ENCODE results near the gene DIP2A. TPM values are rescaled to one million over a fixed set of nuclear protein-coding genes. Genes with fewer than 3 reads are reported as not detected.
A peak's percentile ranks its signal among the peaks of the same experiment; 100 is the strongest.

The DIP2A gene
- total RNA-seq, 2 donors from 2014 or later: 50.1 to 53.4 TPM

DNA sequence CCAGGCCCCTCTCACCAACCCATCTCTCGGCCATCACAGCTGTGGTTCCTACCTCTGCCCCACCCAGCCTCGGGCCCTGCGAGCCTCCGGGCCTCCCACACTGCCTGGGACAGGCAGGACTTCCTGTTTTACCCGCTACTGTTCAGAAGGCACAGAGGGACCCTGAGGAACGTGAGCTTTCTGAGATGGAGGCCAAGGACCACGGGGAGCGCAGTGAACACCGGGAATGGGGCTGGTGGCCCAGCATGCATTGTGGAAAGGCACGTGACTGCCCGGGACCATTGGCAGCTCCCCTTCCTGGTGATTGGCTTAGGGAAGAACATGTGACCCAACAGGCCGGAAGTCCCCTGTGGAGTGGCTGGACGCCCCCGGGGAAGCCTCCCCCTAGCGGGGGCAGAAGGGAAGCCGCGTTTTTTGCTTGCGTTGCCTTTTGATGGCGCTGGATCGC, 139.2 kb downstream of the DIP2A start:
- no peak overlapping the region for H3K4me3 Mint-ChIP-seq
- peaks cover 0 to 7% of the 10 kb centered on the region in 2 donors for H3K9me3 Mint-ChIP-seq
- peaks cover 3 to 5% of the 10 kb centered on the region in 2 donors for H3K36me3 Mint-ChIP-seq (ENCODE audit: insufficient read depth in 2 of 2)
- no peak overlapping the region for H3K27ac Mint-ChIP-seq
- no peak for DNase-seq
- ATAC-seq (replicated peaks in 1 of 2): no peak
- no peaks in the 10 kb centered on the region for H3K4me1 Mint-ChIP-seq (ENCODE audit: low read depth)
- no peaks in the 10 kb centered on the region for H3K27me3 Mint-ChIP-seq (ENCODE audit: low read depth)

DNA sequence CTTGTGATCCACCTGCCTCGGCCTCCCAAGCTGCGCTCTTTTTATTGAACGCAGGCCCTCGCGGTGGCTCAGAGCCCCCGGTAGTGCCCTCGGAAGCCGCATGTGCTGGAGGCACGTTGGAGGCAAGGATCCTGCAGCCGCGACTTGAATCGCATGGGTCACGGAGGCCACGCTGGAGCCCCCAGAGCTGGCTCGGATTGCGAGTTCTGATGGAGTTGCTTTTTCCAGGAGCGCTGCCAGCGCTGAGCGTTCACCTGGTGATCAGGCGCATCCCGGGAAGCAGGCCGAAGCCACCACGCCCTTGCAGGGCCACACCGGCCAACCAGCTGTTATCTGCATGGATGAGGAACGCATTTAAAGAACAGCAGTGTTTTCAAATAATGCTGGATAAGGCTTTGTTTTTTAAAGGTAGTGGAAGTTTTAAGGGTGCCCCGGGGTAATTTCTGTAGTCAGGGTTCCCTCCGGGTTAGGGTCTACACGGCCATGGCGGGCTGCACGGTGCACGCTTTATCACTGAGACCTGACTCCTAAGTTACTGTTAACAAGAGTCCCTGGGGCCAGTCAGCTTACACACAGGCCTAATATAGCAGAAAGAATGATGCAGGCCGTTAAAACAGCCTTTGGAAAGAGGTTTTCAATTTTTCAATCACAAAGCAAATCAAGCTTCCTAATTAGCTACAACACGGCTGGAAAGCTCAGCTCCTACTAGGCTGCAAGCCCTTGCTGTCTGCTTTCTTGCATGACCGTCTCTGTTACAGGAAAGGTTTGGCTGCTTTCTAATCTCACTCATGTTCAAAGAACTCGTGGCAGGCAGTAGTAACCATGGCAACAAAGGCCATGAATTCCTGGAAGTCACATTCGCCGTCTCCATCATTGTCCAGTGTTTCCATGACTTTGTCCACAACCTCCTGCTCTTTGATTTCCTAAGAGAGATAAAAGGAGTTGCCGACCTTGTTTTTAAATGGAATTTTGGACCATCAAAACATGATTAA, 140.2 kb downstream of the DIP2A start:
- ATAC-seq (replicated peaks in 1 of 2) (no peak), DNase-seq (no peak)

DNA sequence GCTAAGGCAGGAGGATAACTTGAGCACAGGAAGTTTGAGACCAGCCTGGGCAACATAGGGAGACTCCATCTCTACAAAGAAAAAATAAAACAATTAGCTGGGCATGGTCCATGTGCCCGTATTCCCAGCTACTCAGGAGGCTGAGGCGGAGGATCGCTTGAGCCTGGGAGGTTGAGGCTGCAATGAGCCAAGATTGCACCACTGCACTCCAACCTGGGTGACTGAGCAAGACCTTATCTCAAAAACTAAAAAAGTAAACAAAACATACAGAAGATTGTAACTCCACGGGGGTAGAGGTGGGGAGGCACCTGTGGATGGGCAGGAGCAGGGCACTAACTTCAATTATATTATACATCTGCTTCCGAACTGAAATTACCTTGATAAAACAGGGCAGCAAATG, 141.6 kb downstream of the DIP2A start:
- no peak overlapping the region for H3K27ac Mint-ChIP-seq
- H3K36me3 Mint-ChIP-seq (ENCODE audit: insufficient read depth in 2 of 2): no peaks in the 10 kb centered on the region
- H3K4me3 Mint-ChIP-seq: no peak overlapping the region
- H3K4me1 Mint-ChIP-seq (ENCODE audit: low read depth): peaks cover 7% of the 10 kb centered on the region
- no peak for ATAC-seq (replicated peaks in 1 of 2)
- no peaks in the 10 kb centered on the region for H3K9me3 Mint-ChIP-seq
- DNase-seq: no peak
- no peaks in the 10 kb centered on the region for H3K27me3 Mint-ChIP-seq (ENCODE audit: low read depth)

More for the DNA sequence above, 140.2 kb downstream of the DIP2A start:
- Mint-ChIP-seq H3K4me1 (ENCODE audit: low read depth) (no peaks in the 10 kb centered on the region), H3K9me3 (no peaks in the 10 kb centered on the region), H3K4me3 (no peak overlapping the region), H3K36me3 (ENCODE audit: insufficient read depth in 2 of 2) (peaks cover 3% of the 10 kb centered on the region in 2 donors), H3K27ac (no peak overlapping the region), H3K27me3 (ENCODE audit: low read depth) (no peaks in the 10 kb centered on the region)

DNA sequence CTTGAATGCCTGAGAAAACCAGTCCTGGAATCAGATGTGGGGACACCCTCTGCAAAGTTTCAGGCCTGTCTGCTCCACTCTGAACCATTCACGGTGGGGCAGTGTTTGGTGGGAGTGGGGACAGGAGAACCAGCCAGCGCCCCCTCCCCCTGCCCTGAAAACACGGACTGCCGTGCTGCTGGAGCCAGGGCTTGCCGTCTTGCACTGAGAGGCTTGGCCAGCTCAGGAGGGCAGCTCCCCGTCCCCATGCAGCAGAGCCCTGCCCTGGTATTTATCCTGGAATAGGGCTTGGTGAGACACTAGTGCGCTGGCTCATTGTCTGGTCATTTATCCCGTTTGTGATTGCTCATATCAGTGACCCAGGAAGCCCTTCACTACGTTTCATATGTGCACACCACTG, 142.3 kb downstream of the DIP2A start:
- peaks cover 14% of the 10 kb centered on the region for H3K4me1 Mint-ChIP-seq (ENCODE audit: low read depth)
- no peaks in the 10 kb centered on the region for H3K27me3 Mint-ChIP-seq (ENCODE audit: low read depth)
- no peak overlapping the region for H3K4me3 Mint-ChIP-seq
- ATAC-seq (replicated peaks in 1 of 2) (no peak), DNase-seq (no peak)
- H3K9me3 Mint-ChIP-seq: no peaks in the 10 kb centered on the region
- H3K27ac Mint-ChIP-seq: no peak overlapping the region
- H3K36me3 Mint-ChIP-seq (ENCODE audit: insufficient read depth in 2 of 2): no peaks in the 10 kb centered on the region

DNA sequence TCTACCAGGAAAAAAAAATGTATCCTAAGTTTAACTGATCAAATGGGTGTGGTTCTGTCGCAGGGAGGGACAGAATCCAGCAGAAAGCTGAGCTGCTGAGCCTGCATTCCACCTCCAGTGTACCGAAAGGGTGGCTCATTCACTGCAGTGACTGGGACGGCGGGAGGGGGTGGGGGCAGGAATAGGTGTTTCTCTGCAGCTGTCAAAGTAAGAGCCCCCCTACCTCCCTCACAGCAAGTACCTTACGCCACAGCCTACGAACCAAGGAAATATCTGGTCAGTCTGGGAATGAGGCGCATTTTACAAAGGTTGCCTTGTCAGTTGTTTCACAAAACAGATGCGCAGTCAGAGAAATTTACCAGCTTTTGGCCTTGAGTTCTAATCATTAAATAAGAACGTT, 144.5 kb downstream of the DIP2A start:
- Mint-ChIP-seq H3K27me3 (ENCODE audit: low read depth) (no peaks in the 10 kb centered on the region), H3K36me3 (ENCODE audit: insufficient read depth in 2 of 2) (no peaks in the 10 kb centered on the region), H3K9me3 (no peaks in the 10 kb centered on the region), H3K4me3 (no peak overlapping the region), H3K4me1 (ENCODE audit: low read depth) (peaks cover 29% of the 10 kb centered on the region), H3K27ac (no peak overlapping the region)
- ATAC-seq (replicated peaks in 1 of 2) (no peak), DNase-seq (no peak)

DNA sequence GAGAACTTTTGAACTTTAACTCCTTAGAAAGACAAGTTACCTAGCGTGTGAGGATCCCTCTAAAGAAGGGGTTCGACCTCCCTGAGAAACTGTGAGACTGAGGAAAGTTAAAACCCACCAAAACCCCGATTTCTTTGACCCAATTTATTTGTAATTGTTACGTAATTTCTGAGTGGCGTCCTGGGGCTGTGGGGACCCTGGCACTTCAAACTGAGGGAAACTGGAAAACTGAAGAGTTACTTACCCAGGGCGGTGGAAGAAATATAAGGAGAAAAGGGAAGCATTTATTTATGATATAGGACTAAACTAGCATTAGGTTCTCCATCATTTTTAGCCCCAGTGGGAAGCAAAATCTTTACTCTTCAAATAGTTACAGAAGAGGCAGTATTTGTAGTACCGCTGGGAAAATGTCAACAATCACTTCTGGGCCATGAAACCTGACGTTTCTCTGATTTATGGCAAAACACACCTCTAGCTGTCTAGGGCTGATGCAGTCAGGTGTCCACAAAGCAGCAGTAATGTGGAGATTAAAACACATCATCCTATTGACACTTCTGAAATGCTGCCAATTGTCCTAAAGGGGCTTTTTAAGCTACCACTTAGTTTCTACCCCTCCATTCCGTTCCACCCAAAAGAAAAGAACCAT, 145.8 kb downstream of the DIP2A start:
- no peak for ATAC-seq (replicated peaks in 1 of 2)
- no peak overlapping the region for H3K27ac Mint-ChIP-seq
- no peak for DNase-seq
- H3K9me3 Mint-ChIP-seq: no peaks in the 10 kb centered on the region
- no peaks in the 10 kb centered on the region for H3K27me3 Mint-ChIP-seq (ENCODE audit: low read depth)
- peak overlapping the region; percentile 4 to 66 for H3K4me3 Mint-ChIP-seq
- H3K36me3 Mint-ChIP-seq (ENCODE audit: insufficient read depth in 2 of 2): no peaks in the 10 kb centered on the region
- peaks cover 33% of the 10 kb centered on the region for H3K4me1 Mint-ChIP-seq (ENCODE audit: low read depth)

DNA sequence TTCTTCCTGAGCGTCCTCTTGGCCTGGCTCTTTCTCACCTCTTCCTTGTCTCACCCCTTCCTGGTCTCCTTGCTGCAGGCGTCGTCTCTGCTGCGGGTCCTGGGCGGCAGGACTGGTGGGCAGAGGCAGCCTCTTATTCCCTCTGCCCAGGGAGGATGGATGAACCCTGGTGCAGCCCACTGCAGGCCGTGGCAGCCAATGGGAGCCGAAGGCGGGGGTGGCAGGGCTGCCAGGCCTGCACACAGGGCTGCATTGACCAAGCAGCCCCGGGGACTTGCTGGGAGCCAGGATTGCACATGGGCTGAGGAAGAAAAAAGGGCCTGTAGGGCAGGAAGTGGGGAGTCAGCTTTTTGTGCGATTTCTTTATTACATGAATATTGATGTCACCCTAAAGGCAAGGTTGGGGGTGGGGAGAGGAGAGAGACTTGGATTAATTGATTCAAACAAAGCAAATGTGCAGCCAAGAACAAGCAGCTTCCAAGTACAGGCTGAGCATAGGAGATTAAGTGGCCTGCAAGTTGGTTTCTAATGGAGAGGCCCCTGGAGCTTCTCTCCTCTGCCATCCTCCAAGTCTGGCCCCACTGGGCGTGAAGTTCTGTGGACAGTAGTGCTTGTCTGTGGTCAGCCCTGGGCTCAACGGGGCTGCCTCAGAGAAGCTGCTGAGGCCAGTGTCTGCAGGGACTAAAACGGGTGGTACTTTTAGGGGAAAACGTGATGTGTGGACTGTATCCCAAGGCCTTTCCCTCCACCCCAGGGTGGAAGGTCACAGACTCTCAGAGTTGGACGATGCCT, 146.5 kb downstream of the DIP2A start, which contains the start of gene S100B:
S100B (minus strand) TSS at position 108 of the 792 bp plus-strand sequence. CDS start 2,667 bp downstream, outside the sequence.
- peak; percentile 24 to 29 for ATAC-seq (replicated peaks in 1 of 2)
- no peaks in the 10 kb centered on the region for H3K9me3 Mint-ChIP-seq
- H3K27ac Mint-ChIP-seq: peak within 1 kb of the TSS; percentile 48
- DNase-seq: no peak
- H3K4me3 Mint-ChIP-seq: peak within 1 kb of the TSS; percentile 44 to 66
- peaks cover 33% of the 10 kb centered on the region for H3K4me1 Mint-ChIP-seq (ENCODE audit: low read depth)
- H3K27me3 Mint-ChIP-seq (ENCODE audit: low read depth): no peaks in the 10 kb centered on the region
- H3K36me3 Mint-ChIP-seq (ENCODE audit: insufficient read depth in 2 of 2): no peaks in the 10 kb centered on the region

DNA sequence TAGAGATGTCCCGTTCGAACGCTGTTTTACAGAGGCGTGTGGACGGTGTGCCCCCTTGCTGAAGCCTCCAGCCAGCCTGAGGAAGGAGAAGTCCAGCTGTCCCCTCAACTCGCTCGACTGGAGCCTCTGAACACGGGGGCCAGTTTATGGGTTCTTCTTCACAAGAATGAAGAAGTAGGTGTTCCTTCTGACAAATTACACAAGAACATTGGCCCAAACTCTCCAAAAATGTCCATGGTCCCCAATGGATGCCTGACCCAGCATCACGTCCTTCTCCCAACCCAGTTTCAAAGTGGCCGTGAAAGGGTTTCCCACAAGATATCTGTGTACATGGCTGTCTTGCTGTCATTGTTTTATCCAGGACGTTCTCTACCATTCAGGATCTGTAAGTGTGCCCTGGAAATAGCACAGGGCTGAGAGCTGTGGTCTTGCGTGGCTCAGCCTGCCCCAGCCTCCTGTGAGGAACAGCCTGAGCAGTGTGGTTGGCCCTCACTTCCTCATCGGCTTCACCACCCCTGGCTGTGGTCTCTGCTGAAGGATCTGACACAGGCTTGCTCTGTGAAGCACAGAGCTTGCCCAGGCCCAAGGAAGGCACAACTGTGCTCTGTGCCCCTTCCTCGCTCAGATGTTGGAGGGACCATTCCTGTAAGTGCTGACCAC, 147.2 kb downstream of the DIP2A start:
- DNase-seq: peak; percentile 47 to 49
- H3K27me3 Mint-ChIP-seq (ENCODE audit: low read depth): no peaks in the 10 kb centered on the region
- peaks cover 0 to under 1% of the 10 kb centered on the region in 2 donors for H3K36me3 Mint-ChIP-seq (ENCODE audit: insufficient read depth in 2 of 2)
- H3K9me3 Mint-ChIP-seq: no peaks in the 10 kb centered on the region
- H3K27ac Mint-ChIP-seq: peak overlapping the region; percentile 45
- H3K4me1 Mint-ChIP-seq (ENCODE audit: low read depth): peaks cover 33% of the 10 kb centered on the region
- ATAC-seq (replicated peaks in 1 of 2): peak; percentile 92
- peak overlapping the region in 1 of 2 donors; percentile 44 for H3K4me3 Mint-ChIP-seq

DNA sequence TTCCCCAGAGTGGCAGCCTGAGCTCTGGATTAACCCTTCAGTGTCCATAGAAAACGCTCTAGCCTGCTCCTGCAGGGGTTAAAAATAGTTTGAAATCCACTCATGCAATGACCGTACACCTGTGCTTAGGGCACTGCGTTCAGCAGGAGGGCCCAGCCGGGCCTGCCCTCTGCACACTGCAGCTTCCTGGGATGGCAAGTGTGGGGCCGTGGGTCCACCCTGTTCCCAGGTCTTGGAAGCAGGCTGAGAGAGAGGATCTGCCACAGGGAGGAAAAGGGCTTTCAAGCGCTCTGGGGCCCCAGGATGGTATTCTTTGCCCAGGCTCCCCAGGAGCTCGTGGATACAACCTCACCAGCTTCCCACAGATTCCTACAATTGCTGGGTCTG, 147.7 kb downstream of the DIP2A start:
- Mint-ChIP-seq H3K4me3 (peak overlapping the region in 1 of 2 donors; percentile 22), H3K27me3 (ENCODE audit: low read depth) (no peaks in the 10 kb centered on the region), H3K4me1 (ENCODE audit: low read depth) (peaks cover 33% of the 10 kb centered on the region), H3K36me3 (ENCODE audit: insufficient read depth in 2 of 2) (peaks cover 0 to 1% of the 10 kb centered on the region in 2 donors), H3K9me3 (no peaks in the 10 kb centered on the region), H3K27ac (peak overlapping the region; percentile 45)
- ATAC-seq (replicated peaks in 1 of 2): peak; percentile 30 to 33
- no peak for DNase-seq

DNA sequence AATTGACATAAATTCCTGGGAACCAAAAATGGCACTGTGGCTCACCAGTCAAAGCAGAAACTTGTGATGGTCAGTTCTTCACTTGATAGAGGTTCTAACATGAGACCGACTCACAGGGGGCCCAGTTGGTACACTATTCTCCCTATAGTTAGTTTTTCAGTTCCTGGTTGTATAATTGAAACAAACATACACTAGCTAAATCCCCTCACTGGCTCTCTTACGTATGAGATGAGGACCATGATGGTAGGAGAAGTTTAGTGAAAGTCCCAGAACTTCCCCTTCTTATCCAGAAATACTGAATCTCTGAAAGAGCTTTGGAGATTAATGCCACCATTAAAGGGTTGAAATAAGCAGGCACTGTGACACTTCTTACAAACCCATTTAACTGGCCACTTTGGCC, 148.9 kb downstream of the DIP2A start:
- Mint-ChIP-seq H3K36me3 (ENCODE audit: insufficient read depth in 2 of 2) (peaks cover 0 to 1% of the 10 kb centered on the region in 2 donors), H3K4me1 (ENCODE audit: low read depth) (peaks cover 33% of the 10 kb centered on the region), H3K4me3 (no peak overlapping the region), H3K27me3 (ENCODE audit: low read depth) (no peaks in the 10 kb centered on the region), H3K27ac (no peak overlapping the region), H3K9me3 (no peaks in the 10 kb centered on the region)
- no peak for ATAC-seq (replicated peaks in 1 of 2)
- DNase-seq: no peak

DNA sequence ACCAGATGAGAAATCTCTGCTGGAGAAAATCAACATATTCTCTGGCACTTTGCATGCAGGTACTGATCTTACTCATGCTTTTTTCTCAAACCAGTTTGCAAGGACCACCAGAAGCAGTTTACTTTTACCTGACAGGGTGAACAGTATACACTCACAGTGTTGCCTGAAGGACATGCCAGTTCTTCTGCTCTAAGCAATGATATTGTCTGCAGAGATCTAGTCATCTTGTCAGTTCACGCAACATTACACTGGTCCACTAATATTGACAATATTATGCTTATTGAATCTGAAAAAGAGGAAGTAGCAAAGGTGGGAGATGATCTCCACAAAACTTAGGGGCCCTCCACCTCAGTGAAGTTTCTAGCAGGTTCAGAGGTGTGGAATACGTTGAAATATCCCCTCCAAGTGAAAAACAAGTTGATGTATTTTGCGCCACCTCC, 150.0 kb downstream of the DIP2A start:
- peaks cover 0 to 1% of the 10 kb centered on the region in 2 donors for H3K36me3 Mint-ChIP-seq (ENCODE audit: insufficient read depth in 2 of 2)

DNA sequence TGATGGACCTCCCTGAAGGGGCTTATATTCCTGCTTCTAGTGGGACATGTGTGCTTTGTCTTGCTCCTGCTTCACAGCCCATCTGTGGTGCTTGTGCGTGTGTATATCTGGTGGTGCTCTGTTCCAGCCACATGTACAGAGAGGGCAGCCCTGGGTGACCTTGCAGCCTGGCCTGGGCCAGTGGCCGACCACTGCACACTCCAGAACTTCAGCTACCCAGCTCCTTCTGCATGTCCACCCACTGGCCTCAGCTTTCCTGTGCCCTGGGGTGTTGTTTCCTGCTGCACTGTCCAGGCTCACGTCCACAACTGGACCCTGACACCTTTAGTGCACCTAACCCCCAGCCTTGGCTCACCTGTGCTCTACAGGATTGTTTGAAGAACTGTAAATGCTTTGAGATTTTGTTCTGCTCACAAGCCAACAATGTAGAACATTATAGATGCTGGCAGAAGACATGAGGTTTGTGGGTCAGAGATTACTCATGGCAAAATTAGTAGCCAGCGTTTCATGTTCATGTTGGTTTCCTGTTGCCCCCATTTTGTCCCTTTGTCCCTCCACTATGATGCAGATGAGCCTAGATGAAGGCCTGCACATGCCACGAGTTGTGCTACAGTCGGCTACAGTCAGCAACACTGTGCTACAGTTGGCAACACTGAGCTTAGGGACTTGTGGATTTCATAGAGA, 151.5 kb downstream of the DIP2A start:
- DNase-seq (no peak), ATAC-seq (replicated peaks in 1 of 2) (no peak)
- H3K36me3 Mint-ChIP-seq (ENCODE audit: insufficient read depth in 2 of 2): peaks cover 0 to 1% of the 10 kb centered on the region in 2 donors
- H3K9me3 Mint-ChIP-seq: peaks cover 0 to 1% of the 10 kb centered on the region in 2 donors
- H3K27me3 Mint-ChIP-seq (ENCODE audit: low read depth): no peaks in the 10 kb centered on the region
- peaks cover 27% of the 10 kb centered on the region for H3K4me1 Mint-ChIP-seq (ENCODE audit: low read depth)
- no peak overlapping the region for H3K4me3 Mint-ChIP-seq
- H3K27ac Mint-ChIP-seq: no peak overlapping the region

More for the DNA sequence above, 150.0 kb downstream of the DIP2A start:
- ATAC-seq (replicated peaks in 1 of 2) (no peak), DNase-seq (no peak)
- no peak overlapping the region for H3K4me3 Mint-ChIP-seq
- no peaks in the 10 kb centered on the region for H3K27me3 Mint-ChIP-seq (ENCODE audit: low read depth)
- peaks cover 0 to 1% of the 10 kb centered on the region in 2 donors for H3K9me3 Mint-ChIP-seq
- peaks cover 33% of the 10 kb centered on the region for H3K4me1 Mint-ChIP-seq (ENCODE audit: low read depth)
- no peak overlapping the region for H3K27ac Mint-ChIP-seq
